GM21717 (cell line): ENCODE results near the gene VEZT.

Experiments used
- ATAC-seq: cut with Tn5 transposase; IDR thresholded peaks from one replicate; pipeline ENCODE4 v1.9.1; 2021; ENCODE audit warnings: mild to moderate bottlenecking, moderate library complexity; ENCODE audit not compliant: unreplicated experiment

The VEZT gene

DNA sequence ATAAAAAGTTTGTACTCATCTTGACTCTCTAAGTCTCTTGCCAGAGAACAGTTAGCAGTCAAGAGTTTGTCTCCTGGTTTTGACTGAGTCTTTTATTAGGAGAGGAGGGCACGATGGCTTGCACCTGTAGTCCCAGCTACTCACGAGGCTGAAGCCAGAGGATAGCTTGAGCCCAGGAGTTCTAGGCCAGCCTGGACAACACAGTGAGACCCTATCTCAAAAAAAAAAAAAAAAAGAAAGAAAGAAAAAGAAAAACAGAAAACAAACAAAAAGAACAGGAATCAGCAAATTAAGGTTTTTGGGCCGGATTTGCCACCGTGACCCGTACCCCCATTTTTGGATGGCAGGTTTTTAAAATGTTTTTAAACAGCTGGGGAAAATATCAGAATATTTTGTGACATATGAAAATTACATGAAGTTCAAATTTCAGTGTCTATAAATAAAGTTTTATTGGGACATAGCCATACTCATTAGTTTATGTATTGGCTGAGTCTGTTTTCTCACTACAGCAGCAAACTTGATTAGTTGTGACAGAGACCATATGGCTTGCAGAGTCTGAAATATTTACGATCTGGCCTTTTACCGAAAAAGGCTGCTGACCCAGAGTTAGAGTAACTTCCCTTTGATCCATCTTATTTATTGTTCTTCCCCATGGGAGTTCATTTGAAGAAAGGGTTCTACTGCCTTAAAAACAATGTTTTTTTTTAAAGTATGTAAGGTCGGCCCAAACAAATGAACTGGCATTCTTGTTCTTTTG is 31.2 kb downstream of the VEZT start:
- ATAC-seq = no peak

DNA sequence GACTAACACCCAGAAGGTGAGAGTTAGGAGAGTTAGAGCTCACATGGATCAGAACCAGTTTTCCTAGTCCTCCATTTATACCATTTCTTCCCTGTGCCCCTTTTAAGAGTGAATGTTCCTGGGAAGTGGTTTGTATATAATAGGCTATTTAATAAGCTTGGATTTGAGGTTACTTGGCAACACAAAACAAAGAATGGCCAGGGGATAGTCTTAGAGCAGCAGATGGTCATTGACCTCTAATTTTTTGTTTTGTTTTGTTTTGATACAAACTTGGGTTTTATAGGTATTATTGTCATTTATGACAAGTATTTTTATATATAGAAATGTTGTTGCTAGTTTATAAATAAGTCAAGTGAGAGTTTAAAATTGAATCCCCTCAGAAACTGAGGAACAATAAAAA is 35.8 kb downstream of the VEZT start:
- no peak for ATAC-seq

DNA sequence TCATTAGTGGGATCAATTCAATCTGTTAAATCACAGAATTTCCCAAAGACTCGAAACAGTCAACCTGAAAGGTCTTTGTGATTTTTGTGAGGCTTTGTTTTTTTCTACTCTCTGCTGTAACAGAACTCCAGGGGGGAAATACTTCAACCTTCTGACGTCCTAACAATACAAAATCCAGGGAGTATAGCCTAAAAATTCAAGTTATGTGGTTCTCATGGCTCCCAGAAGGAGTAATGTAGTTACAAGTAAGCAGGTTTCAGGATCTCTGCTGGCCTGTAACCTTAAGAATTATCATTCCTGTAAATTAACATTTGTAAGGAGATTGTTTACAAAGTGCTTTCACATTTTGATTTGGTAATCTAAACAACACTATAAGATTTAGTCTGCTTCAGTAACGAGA is 39.9 kb downstream of the VEZT start:
- no peak for ATAC-seq

DNA sequence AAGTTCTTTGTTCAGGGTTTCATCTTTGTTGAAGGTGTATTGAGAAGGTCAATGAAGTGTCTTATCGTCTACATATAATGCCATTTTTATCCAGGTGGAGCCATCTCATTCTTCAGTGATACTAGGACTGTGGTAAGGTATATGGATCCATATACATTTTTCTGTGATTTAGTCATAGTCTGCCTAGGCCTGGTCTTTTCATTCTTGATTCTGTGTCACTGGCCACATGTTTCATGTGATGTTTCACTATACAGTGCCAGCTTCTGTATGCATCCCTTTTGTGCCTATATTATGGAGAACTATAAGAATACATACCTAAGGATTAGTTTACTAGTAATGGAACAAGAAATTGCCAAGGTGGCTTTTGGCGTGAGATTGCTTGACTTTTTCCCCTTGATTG is 40.5 kb downstream of the VEZT start:
- ATAC-seq = no peak

DNA sequence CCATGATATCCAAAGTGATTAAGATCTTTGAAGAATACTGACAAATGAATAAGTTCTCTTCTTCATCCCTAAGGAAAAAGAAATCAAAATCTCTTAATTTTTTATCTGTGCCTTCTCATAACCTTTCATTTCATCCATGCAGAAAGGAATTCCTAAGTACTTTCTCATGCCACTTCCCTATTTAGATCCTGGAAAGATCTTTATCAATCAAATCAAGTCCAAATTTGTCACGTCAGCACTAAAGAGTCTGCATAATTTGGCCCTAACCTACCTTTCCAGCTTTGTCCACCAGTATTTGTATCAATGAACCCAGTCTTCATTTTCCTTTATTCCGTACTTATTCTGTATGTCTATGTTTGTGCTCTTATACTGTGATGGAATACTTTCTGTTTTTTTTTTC is 41.2 kb downstream of the VEZT start:
- ATAC-seq = no peak

DNA sequence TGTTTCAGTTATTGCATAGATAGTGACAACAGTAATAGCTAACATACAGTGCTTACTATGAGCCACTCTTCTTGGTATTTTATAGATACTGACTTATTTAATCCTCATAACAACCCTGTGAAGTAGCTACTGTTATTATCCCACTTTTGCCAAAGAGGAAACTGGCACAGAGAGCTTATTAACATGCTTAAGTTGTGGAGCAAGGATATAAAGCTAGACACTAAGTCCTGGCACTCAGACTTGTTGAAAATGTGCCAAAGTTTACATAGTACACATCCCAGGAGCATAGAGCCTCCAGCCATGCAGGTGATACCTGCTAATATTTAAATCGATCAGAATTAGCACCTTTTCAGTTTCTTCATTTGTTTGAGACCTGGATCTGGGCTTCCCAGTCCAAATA is 41.8 kb downstream of the VEZT start:
- no peak for ATAC-seq

DNA sequence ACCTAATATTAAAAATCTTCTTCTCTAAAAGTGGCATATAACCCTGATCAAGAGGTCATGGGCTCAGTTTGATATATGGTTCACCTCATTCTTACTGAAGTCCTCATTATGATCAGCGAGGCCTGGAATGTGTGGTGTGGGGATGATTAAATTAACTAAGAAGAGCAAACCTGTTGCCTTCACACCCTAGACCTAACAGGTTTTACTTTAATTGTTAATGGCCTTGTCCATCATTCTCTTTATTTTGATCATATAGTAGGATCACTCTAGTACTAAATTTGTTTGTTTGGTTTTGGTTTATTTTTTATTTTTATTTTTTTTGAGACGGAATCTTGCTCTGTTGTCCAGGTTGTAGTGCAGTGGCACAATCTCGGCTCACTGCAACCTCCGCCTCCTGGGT is 43.5 kb downstream of the VEZT start:
- no peak for ATAC-seq

DNA sequence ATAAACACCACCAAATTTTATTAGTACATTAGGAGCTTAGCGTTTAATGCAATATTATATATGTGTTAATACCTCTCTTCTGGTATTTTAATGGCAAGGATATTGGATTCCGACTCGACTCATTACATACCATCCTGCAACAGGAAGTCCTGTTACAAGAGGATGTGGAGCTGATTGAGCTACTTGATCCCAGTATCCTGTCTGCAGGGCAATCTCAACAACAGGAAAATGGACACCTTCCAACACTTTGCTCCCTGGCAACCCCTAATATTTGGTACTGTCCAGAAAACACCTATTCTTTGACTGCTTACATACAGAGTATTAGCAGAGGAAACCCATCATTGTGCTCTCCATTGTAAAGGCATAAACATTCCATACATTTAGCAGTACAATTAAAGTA is 45.2 kb downstream of the VEZT start:
- ATAC-seq = no peak

DNA sequence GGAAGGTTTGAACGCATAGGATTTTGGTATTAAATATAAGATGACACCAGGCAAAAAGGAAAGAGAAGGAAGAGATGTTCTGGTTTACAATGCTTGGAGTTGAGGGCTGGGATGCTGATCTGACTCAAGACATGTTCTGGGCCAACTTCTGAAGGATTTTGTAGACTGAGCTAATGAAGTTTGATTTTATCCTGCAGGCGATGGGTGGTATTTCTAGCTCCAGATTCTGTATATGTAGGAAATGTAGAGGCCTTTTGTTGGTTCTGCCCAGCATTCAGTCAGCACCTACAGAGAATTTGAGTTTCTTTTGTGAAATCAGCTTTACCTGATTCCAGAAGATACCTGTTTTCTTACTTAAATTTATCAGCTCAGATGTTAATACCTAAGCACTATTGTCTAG is 48.2 kb downstream of the VEZT start:
- ATAC-seq = no peak

DNA sequence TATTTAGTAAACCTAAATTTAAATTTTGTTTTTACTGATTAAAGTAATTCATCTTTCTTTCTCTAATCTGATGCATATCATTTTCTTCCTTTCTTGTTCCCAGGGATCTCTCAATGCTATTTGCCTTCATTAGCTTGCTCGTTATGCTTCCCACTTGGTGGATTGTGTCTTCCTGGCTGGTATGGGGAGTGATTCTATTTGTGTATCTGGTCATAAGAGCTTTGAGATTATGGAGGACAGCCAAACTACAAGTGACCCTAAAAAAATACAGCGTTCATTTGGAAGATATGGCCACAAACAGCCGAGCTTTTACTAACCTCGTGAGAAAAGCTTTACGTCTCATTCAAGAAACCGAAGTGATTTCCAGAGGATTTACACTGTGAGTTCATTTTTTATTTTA is 48.6 kb downstream of the VEZT start:
- ATAC-seq = no peak

DNA sequence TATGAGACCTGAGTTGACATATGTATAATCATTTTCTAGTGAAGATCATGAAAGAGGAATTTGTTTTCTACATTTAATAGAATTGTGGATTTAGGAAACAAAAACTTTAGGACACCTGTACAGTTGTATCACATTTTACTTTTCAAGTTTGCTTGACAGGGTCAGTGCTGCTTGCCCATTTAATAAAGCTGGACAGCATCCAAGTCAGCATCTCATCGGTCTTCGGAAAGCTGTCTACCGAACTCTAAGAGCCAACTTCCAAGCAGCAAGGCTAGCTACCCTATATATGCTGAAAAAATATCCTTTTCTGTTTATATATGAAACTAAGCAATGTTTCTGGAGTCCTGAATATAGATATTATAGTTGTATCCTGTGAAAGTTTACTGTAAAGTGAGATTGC is 52.3 kb downstream of the VEZT start:
- ATAC-seq = no peak

DNA sequence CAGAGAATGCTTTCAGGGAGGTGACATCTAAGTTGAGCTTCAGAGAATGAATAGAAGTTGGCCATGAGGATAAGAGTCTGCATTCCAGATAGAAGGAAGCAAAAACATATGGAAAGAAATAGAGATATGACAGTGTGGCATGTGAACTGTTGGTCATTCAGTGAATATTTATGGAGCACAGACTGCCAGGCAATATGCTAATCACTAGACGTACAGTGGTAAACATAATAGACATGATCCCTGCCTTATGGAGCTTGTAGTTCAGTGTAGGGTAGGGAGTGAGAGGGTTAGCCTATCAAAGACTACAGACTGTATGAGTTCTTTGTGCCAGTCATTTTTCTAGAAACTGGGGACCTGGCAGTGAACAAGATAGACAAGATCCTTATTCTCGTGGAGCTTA is 53.9 kb downstream of the VEZT start:
- no peak for ATAC-seq

DNA sequence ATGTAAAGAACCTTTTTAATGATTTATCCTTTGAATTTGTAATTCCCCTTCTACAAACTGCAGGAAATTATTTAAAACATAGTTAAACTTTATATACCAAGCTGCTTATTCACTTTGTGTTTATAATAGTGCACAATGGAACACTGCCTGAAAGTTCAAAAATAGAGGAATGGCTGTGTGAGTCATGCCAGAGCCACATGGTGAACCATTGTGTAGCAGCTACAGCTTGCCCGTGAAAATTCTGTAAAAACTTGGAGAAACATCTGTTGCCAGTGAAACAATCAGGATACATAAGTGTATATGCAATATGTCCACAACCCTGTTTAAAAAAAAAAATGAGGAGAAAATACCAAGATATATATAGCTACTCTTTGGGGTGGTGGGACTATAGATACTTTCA is 59.5 kb downstream of the VEZT start:
- no peak for ATAC-seq

DNA sequence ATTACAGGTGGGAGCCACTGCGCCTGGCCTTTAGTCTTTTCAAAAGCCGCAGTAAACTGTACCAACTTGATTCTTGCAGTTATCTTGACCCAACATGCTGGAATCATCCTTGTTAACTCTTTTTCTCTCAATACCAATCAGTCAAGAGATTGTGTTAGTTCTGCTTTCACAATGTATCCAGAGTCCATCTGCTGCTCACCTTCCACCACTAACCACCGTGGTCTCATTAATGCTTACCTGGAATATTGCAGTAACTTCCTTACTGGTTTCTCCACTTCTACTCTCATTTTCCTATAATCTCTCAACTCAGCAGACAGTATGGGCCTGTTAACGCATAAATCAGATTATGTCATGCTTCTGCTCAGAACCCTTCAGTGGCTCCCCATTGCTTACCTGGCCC is 62.2 kb downstream of the VEZT start:
- no peak for ATAC-seq

DNA sequence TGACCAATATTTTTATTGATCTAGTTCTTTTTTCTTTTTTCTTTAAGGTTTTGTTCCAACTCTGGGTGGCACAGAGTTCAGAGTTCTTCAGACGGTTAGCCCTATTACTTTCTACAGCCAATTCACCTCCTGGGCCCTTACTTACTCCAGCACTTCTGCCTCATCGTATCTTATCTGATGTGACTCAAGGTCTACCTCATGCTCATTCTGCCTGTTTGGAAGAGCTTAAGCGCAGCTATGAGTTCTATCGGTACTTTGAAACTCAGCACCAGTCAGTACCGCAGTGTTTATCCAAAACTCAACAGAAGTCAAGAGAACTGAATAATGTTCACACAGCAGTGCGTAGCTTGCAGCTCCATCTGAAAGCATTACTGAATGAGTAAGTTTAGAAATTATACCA is 64.7 kb downstream of the VEZT start:
- no peak for ATAC-seq

DNA sequence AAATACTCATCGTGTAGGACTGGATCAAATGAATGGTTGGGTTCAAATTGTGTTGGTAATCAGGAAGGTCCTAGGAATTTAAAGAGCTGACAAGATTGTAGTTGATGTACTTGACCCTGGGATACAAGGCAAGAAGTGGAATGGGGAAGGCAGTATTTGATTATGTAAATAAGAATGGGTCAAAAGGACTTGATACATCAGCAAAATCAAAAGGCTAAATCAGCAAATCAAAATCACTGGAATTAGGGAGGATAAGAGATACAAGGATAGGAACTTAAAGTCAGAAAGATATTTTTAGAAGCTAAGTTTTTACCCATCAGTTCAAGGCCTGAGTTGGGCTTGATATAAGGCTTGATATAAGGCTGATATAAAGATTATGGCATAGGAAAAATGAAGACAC is 65.8 kb downstream of the VEZT start:
- ATAC-seq = no peak

DNA sequence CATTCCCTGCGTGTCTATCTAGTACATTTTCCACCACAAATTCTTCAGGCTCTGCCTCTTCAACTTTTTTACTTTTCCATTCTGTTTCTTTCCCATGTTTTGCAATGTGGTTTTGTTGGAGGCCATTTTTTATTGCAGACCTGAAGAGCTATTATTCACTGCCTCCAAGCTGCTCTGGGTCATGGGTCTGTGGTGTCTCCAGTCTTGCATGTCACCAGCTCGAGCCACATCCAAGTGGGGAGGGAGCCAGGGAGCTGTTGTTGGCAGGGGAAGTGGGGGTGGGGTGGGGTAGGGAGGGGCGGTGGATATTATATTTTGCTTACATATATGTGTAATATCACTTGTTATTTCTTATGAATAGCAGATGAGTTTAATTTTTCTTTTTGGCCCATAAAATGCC is 69.1 kb downstream of the VEZT start:
- no peak for ATAC-seq

DNA sequence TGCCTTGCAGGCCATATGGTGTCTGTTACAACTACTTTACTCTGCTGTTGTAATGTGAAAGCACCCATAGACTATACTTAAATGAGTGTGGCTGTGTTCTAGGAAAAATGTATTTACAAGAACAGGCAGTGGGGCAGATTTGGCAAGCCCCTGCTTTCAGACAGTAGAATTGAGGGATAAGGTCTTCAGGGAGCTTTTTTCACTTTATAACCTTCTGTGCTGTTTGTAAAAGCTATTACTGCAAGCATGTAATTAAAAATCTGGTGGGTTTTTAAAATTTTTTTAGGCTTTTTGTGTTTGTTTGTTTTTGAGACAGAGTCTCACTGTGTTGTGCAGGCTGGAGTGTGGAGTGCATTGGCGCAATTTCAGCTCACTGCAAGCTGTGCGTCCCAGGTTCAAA is 73.9 kb downstream of the VEZT start:
- ATAC-seq = no peak

DNA sequence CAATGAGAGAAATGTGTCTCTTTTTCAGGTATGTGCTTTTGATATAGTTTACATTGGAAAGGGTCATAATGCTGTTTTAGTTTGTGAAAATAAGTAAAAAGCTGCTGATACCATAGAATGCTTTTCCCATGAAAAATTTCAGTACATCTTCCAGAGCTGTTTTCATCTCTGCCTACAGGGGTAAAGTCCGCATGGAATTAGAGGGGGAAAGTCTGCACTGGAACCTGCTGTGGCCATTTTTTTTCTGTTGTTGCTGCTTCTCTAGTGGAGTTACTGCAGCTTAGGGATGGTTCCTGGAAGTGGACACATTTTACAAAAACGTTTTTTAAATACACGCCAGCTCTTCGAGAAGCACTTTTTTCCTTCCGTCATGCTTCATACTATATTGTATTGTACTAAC is 81.3 kb downstream of the VEZT start:
- ATAC-seq = no peak

DNA sequence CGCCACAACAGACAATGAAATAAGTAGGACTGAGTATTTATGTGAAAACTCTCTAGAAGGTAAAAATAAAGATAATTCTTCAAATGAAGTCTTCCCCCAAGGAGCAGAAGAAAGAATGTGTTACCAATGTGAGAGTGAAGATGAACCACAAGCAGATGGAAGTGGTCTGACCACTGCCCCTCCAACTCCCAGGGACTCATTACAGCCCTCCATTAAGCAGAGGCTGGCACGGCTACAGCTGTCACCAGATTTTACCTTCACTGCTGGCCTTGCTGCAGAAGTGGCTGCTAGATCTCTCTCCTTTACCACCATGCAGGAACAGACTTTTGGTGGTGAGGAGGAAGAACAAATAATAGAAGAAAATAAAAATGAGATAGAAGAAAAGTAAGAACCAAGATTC is 82.7 kb downstream of the VEZT start:
- no peak for ATAC-seq

DNA sequence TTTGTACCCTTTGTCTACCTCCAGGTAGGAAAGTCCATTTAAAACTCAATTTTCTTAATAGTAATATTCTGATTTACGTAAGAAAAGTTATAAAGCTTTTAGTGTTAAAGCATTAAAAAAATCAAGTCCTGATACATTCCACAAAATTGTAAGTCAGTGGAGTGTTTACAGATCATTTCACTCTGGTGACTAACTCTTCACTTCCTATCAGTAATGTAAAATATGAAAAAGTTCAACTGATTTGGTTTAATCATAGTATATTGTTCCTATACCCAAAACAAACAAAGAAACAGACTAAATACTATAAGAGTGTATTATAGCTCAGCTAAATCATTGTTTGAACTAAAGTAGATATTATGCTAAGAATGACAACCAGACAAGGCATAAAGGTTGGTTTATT is 85.9 kb downstream of the VEZT start:
- no peak for ATAC-seq

DNA sequence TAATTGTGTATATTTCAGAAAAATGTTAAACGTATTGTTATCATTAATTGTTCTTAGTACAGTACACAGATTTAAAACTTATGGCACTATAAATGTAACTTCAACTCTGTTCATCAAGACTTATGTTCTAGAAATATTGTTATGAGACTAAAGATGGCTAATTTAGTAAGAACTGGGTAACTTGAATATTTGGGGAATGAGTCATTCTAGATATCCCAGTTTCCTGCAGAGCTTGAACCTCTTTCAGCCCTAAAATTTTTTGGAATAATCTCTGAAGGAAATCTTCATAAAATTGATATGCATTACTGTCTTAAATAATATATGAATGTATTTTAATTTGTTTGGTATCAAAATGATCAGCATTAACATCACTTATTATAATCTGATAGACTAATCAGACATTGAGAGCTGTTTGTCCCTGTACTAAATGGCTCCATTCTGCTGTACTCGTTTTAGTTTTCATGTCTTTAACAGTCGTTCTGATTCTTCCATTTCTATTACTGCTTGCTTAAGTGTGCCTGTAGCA is 87.1 kb downstream of the VEZT start:
- no peak for ATAC-seq

DNA sequence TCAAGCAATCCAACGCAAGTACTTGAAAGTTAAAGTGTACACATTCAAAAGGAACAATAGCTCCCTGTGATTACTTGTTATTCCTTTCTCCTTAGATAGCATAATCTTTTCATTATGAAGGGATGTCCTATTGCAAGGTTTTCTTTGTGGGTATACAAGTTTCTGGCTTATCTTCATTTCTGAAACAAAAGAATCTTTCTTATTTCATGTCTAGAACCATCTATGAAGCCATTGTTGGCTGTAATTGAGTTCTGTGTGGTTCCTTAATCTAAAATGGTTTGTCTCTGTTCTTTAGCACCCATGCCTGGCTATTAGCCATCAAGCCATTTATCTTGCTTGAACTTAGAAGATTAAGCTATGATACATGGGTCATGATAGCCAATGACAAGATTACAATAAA is 95.0 kb downstream of the VEZT start:
- ATAC-seq = no peak
